ENCODE measurements around the gene SCAI. TPM values are rescaled to one million over a fixed set of nuclear protein-coding genes. Genes with fewer than 3 reads are reported as not detected.
"Not testable (repeated sequence)": the region's sequence is repeated elsewhere in the genome, so short reads cannot be mapped to it uniquely, and the experiment has no call there.

The SCAI gene
- polyA plus RNA-seq, 6 donors from 2014 or later = 1.8 to 8.3 (median 2.7) TPM

GRCh38 chr9:125169895-125170294 lies 26.6 kb upstream of the SCAI start:
- ATAC-seq (ENCODE audit: low read depth in 2 of 2) = no peak
- Mint-ChIP-seq H3K4me1 (peaks cover 20 to 32% (median 29%) of the 10 kb centered on the region in 3 donors), H3K27ac (no peak overlapping the region), H3K27me3 (no peaks in the 10 kb centered on the region), H3K36me3 (peaks cover 3 to 11% of the 10 kb centered on the region in 2 donors), H3K4me3 (no peak overlapping the region), H3K9me3 (no peaks in the 10 kb centered on the region)
- DNase-seq = no peak

GRCh38 chr9:125166762-125167161 lies 23.4 kb upstream of the SCAI start:
- Mint-ChIP-seq H3K4me1 (peaks cover 5 to 12% (median 5%) of the 10 kb centered on the region in 3 donors), H3K36me3 (peaks cover 3 to 11% of the 10 kb centered on the region in 2 donors), H3K4me3 (no peak overlapping the region), H3K27ac (no peak overlapping the region), H3K27me3 (no peaks in the 10 kb centered on the region), H3K9me3 (no peaks in the 10 kb centered on the region)
- DNase-seq = no peak
- no peak for ATAC-seq (ENCODE audit: low read depth in 2 of 2)

GRCh38 chr9:125162891-125163290 lies 19.6 kb upstream of the SCAI start:
- not testable (repeated sequence) for H3K4me1 Mint-ChIP-seq; H3K36me3 Mint-ChIP-seq; DNase-seq; H3K4me3 Mint-ChIP-seq; ATAC-seq (ENCODE audit: low read depth in 2 of 2); H3K27ac Mint-ChIP-seq; H3K27me3 Mint-ChIP-seq; H3K9me3 Mint-ChIP-seq

GRCh38 chr9:125161284-125161918 lies 18.1 kb upstream of the SCAI start:
- H3K27me3 Mint-ChIP-seq = no peaks in the 10 kb centered on the region
- H3K4me1 Mint-ChIP-seq = peaks cover 0 to 5% (median 4%) of the 10 kb centered on the region in 3 donors
- H3K9me3 Mint-ChIP-seq = no peaks in the 10 kb centered on the region
- peaks cover 0 to 7% of the 10 kb centered on the region in 2 donors for H3K36me3 Mint-ChIP-seq
- H3K27ac Mint-ChIP-seq = peak overlapping the region in 3 of 6 donors; percentile 30 to 73 (median 57)
- no peak for DNase-seq
- H3K4me3 Mint-ChIP-seq = no peak overlapping the region
- no peak for ATAC-seq (ENCODE audit: low read depth in 2 of 2)

GRCh38 chr9:125160750-125161149 lies 17.4 kb upstream of the SCAI start:
- H3K27me3 Mint-ChIP-seq = no peaks in the 10 kb centered on the region
- ATAC-seq (ENCODE audit: low read depth in 2 of 2) (no peak), DNase-seq (no peak)
- no peak overlapping the region for H3K4me3 Mint-ChIP-seq
- no peaks in the 10 kb centered on the region for H3K9me3 Mint-ChIP-seq
- H3K27ac Mint-ChIP-seq = peak overlapping the region in 1 of 6 donors; percentile 73
- H3K36me3 Mint-ChIP-seq = peaks cover 0 to 7% of the 10 kb centered on the region in 2 donors
- peaks cover 0 to 5% (median 4%) of the 10 kb centered on the region in 3 donors for H3K4me1 Mint-ChIP-seq

- H3K4me3 Mint-ChIP-seq = no peak overlapping the region
- H3K9me3 Mint-ChIP-seq = no peaks in the 10 kb centered on the region
- no peak overlapping the region for H3K27ac Mint-ChIP-seq
- H3K4me1 Mint-ChIP-seq = peaks cover 0 to 5% (median 0%) of the 10 kb centered on the region in 3 donors
- DNase-seq (no peak), ATAC-seq (ENCODE audit: low read depth in 2 of 2) (no peak)
- H3K36me3 Mint-ChIP-seq = peaks cover 3 to 13% of the 10 kb centered on the region in 2 donors
- no peaks in the 10 kb centered on the region for H3K27me3 Mint-ChIP-seq
Measured at GRCh38 chr9:125156551-125156950, 13.2 kb upstream of the SCAI start.

GRCh38 chr9:125153712-125154367 lies 10.5 kb upstream of the SCAI start:
- ATAC-seq (ENCODE audit: low read depth in 2 of 2) (no peak), DNase-seq (no peak)
- Mint-ChIP-seq H3K36me3 (peaks cover 10 to 18% of the 10 kb centered on the region in 2 donors), H3K27me3 (no peaks in the 10 kb centered on the region), H3K9me3 (no peaks in the 10 kb centered on the region), H3K4me1 (no peaks in the 10 kb centered on the region), H3K27ac (no peak overlapping the region), H3K4me3 (no peak overlapping the region)

- Mint-ChIP-seq H3K4me3 (no peak overlapping the region), H3K27me3 (no peaks in the 10 kb centered on the region), H3K27ac (peak overlapping the region in 2 of 6 donors; percentile 17 to 66), H3K4me1 (no peaks in the 10 kb centered on the region), H3K36me3 (peaks cover 10 to 11% of the 10 kb centered on the region in 2 donors), H3K9me3 (no peaks in the 10 kb centered on the region)
- no peak for DNase-seq
- no peak for ATAC-seq (ENCODE audit: low read depth in 2 of 2)
Measured at GRCh38 chr9:125151730-125152129, 8.4 kb upstream of the SCAI start.

- ATAC-seq (ENCODE audit: low read depth in 2 of 2) (no peak), DNase-seq (no peak)
- Mint-ChIP-seq H3K9me3 (no peaks in the 10 kb centered on the region), H3K27ac (peak overlapping the region in 1 of 6 donors; percentile 42), H3K27me3 (no peaks in the 10 kb centered on the region), H3K4me1 (no peaks in the 10 kb centered on the region), H3K36me3 (peaks cover 10 to 11% of the 10 kb centered on the region in 2 donors), H3K4me3 (no peak overlapping the region)
Measured at GRCh38 chr9:125150349-125151245, 7.3 kb upstream of the SCAI start.

- DNase-seq (no peak), ATAC-seq (ENCODE audit: low read depth in 2 of 2) (no peak)
- H3K27ac Mint-ChIP-seq = peak overlapping the region in 1 of 6 donors; percentile 72
- H3K4me3 Mint-ChIP-seq = no peak overlapping the region
- no peaks in the 10 kb centered on the region for H3K27me3 Mint-ChIP-seq
- H3K9me3 Mint-ChIP-seq = no peaks in the 10 kb centered on the region
- H3K4me1 Mint-ChIP-seq = peaks cover 9 to 11% (median 10%) of the 10 kb centered on the region in 3 donors
- peaks cover 5 to 10% of the 10 kb centered on the region in 2 donors for H3K36me3 Mint-ChIP-seq
Measured at GRCh38 chr9:125147401-125147951, 4.1 kb upstream of the SCAI start.

- Mint-ChIP-seq H3K27ac (peak overlapping the region in 1 of 6 donors; percentile 18), H3K9me3 (no peaks in the 10 kb centered on the region), H3K27me3 (no peaks in the 10 kb centered on the region), H3K4me1 (peaks cover 10 to 22% (median 17%) of the 10 kb centered on the region in 3 donors), H3K36me3 (peaks cover 4 to 5% of the 10 kb centered on the region in 2 donors), H3K4me3 (no peak overlapping the region)
- DNase-seq (no peak), ATAC-seq (ENCODE audit: low read depth in 2 of 2) (no peak)
Measured at GRCh38 chr9:125146247-125146646, 2.9 kb upstream of the SCAI start.

GRCh38 chr9:125145425-125145824 lies 2.1 kb upstream of the SCAI start:
- DNase-seq = no peak
- Mint-ChIP-seq H3K27ac (no peak overlapping the region), H3K4me1 (peaks cover 10 to 22% (median 17%) of the 10 kb centered on the region in 3 donors), H3K36me3 (peaks cover 0 to 3% of the 10 kb centered on the region in 2 donors), H3K9me3 (no peaks in the 10 kb centered on the region), H3K4me3 (peak overlapping the region in 2 of 8 donors; percentile 6 to 60), H3K27me3 (no peaks in the 10 kb centered on the region)
- ATAC-seq (ENCODE audit: low read depth in 2 of 2) = no peak

Data from naive B cell (primary cell).